ENCODE results near the gene NOP53. TPM values are rescaled to one million over a fixed set of nuclear protein-coding genes. Genes with fewer than 3 reads are reported as not detected.
"Not testable (repeated sequence)": the region's sequence is repeated elsewhere in the genome, so short reads cannot be mapped to it uniquely, and the experiment has no call there.

The NOP53 gene
- total RNA-seq, 1 donor from 2014 or later: 93.9 TPM

GRCh38 chr19:47798904-47799266 is 53.5 kb downstream of the NOP53 start:
- peaks cover 0 to 9% (median 0%) of the 10 kb centered on the region in 3 donors for H3K27me3 ChIP-seq (ENCODE audit: control insufficient read depth in 3 of 3, insufficient read depth in 3 of 3, low read length in 3 of 3)

GRCh38 chr19:47801270-47801669 is 55.9 kb downstream of the NOP53 start:
- Histone ChIP-seq H3K9ac (ENCODE audit: low read depth in 1 of 3, low read length in 3 of 3) (no peak overlapping the region), H3K36me3 (ENCODE audit: control insufficient read depth in 3 of 3, insufficient read depth in 3 of 3, low read length in 3 of 3) (no peaks in the 10 kb centered on the region), H3K4me3 (ENCODE audit: low read length in 3 of 3) (no peak overlapping the region), H3K27me3 (ENCODE audit: control insufficient read depth in 3 of 3, insufficient read depth in 3 of 3, low read length in 3 of 3) (peaks cover 0 to 9% (median 0%) of the 10 kb centered on the region in 3 donors), H3K9me3 (ENCODE audit: control insufficient read depth in 3 of 3, low read length in 3 of 3) (no peaks in the 10 kb centered on the region), H3K27ac (ENCODE audit: low read depth, low read length) (no peak overlapping the region), H3K4me1 (ENCODE audit: control insufficient read depth in 3 of 3, insufficient read depth in 3 of 3, low read length in 3 of 3) (no peaks in the 10 kb centered on the region)

More at GRCh38 chr19:47798904-47799266, 53.5 kb downstream of the NOP53 start:
- Histone ChIP-seq H3K27ac (ENCODE audit: low read depth, low read length) (no peak overlapping the region), H3K9me3 (ENCODE audit: control insufficient read depth in 3 of 3, low read length in 3 of 3) (no peaks in the 10 kb centered on the region), H3K4me3 (ENCODE audit: low read length in 3 of 3) (no peak overlapping the region), H3K9ac (ENCODE audit: low read depth in 1 of 3, low read length in 3 of 3) (no peak overlapping the region), H3K4me1 (ENCODE audit: control insufficient read depth in 3 of 3, insufficient read depth in 3 of 3, low read length in 3 of 3) (no peaks in the 10 kb centered on the region), H3K36me3 (ENCODE audit: control insufficient read depth in 3 of 3, insufficient read depth in 3 of 3, low read length in 3 of 3) (no peaks in the 10 kb centered on the region)

- H3K9me3 ChIP-seq (ENCODE audit: control insufficient read depth in 3 of 3, low read length in 3 of 3): no peaks in the 10 kb centered on the region
These were observed 57.2 kb downstream of the NOP53 start for GRCh38 chr19:47802521-47803043.

GRCh38 chr19:47803148-47803547 is 57.8 kb downstream of the NOP53 start:
- not testable (repeated sequence) for H3K27ac ChIP-seq (ENCODE audit: low read depth, low read length); H3K9ac ChIP-seq (ENCODE audit: low read depth in 1 of 3, low read length in 3 of 3)

More at GRCh38 chr19:47802521-47803043, 57.2 kb downstream of the NOP53 start:
- Histone ChIP-seq H3K27me3 (ENCODE audit: control insufficient read depth in 3 of 3, insufficient read depth in 3 of 3, low read length in 3 of 3) (peaks cover 0 to 9% (median 0%) of the 10 kb centered on the region in 3 donors), H3K9ac (ENCODE audit: low read depth in 1 of 3, low read length in 3 of 3) (no peak overlapping the region), H3K4me1 (ENCODE audit: control insufficient read depth in 3 of 3, insufficient read depth in 3 of 3, low read length in 3 of 3) (no peaks in the 10 kb centered on the region), H3K27ac (ENCODE audit: low read depth, low read length) (no peak overlapping the region), H3K36me3 (ENCODE audit: control insufficient read depth in 3 of 3, insufficient read depth in 3 of 3, low read length in 3 of 3) (no peaks in the 10 kb centered on the region), H3K4me3 (ENCODE audit: low read length in 3 of 3) (no peak overlapping the region)

GRCh38 chr19:47803671-47804070 is 58.3 kb downstream of the NOP53 start:
- H3K9me3 ChIP-seq (ENCODE audit: control insufficient read depth in 3 of 3, low read length in 3 of 3); H3K36me3 ChIP-seq (ENCODE audit: control insufficient read depth in 3 of 3, insufficient read depth in 3 of 3, low read length in 3 of 3); H3K4me1 ChIP-seq (ENCODE audit: control insufficient read depth in 3 of 3, insufficient read depth in 3 of 3, low read length in 3 of 3); H3K4me3 ChIP-seq (ENCODE audit: low read length in 3 of 3); H3K9ac ChIP-seq (ENCODE audit: low read depth in 1 of 3, low read length in 3 of 3); H3K27me3 ChIP-seq (ENCODE audit: control insufficient read depth in 3 of 3, insufficient read depth in 3 of 3, low read length in 3 of 3); H3K27ac ChIP-seq (ENCODE audit: low read depth, low read length): not testable (repeated sequence)

More at GRCh38 chr19:47803148-47803547, 57.8 kb downstream of the NOP53 start:
- not testable (repeated sequence) for H3K36me3 ChIP-seq (ENCODE audit: control insufficient read depth in 3 of 3, insufficient read depth in 3 of 3, low read length in 3 of 3); H3K27me3 ChIP-seq (ENCODE audit: control insufficient read depth in 3 of 3, insufficient read depth in 3 of 3, low read length in 3 of 3); H3K4me3 ChIP-seq (ENCODE audit: low read length in 3 of 3); H3K4me1 ChIP-seq (ENCODE audit: control insufficient read depth in 3 of 3, insufficient read depth in 3 of 3, low read length in 3 of 3); H3K9me3 ChIP-seq (ENCODE audit: control insufficient read depth in 3 of 3, low read length in 3 of 3)

GRCh38 chr19:47804451-47804850 is 59.1 kb downstream of the NOP53 start, which contains the start of gene TPRX1:
TPRX1 (minus strand) TSS chr19:47804551; CDS start chr19:47804539, 12 bp downstream.
- not testable (repeated sequence) for H3K4me1 ChIP-seq (ENCODE audit: control insufficient read depth in 3 of 3, insufficient read depth in 3 of 3, low read length in 3 of 3); H3K4me3 ChIP-seq (ENCODE audit: low read length in 3 of 3)

GRCh38 chr19:47805313-47805712 is 60.0 kb downstream of the NOP53 start:
- no peaks in the 10 kb centered on the region for H3K36me3 ChIP-seq (ENCODE audit: control insufficient read depth in 3 of 3, insufficient read depth in 3 of 3, low read length in 3 of 3)
- H3K4me3 ChIP-seq (ENCODE audit: low read length in 3 of 3): no peak overlapping the region
- H3K9ac ChIP-seq (ENCODE audit: low read depth in 1 of 3, low read length in 3 of 3): no peak overlapping the region
- H3K27me3 ChIP-seq (ENCODE audit: control insufficient read depth in 3 of 3, insufficient read depth in 3 of 3, low read length in 3 of 3): no peaks in the 10 kb centered on the region
- no peaks in the 10 kb centered on the region for H3K4me1 ChIP-seq (ENCODE audit: control insufficient read depth in 3 of 3, insufficient read depth in 3 of 3, low read length in 3 of 3)
- H3K9me3 ChIP-seq (ENCODE audit: control insufficient read depth in 3 of 3, low read length in 3 of 3): no peaks in the 10 kb centered on the region
- no peak overlapping the region for H3K27ac ChIP-seq (ENCODE audit: low read depth, low read length)

More at GRCh38 chr19:47804451-47804850, 59.1 kb downstream of the NOP53 start, which contains the start of gene TPRX1:
- H3K9ac ChIP-seq (ENCODE audit: low read depth in 1 of 3, low read length in 3 of 3); H3K27me3 ChIP-seq (ENCODE audit: control insufficient read depth in 3 of 3, insufficient read depth in 3 of 3, low read length in 3 of 3); H3K27ac ChIP-seq (ENCODE audit: low read depth, low read length); H3K9me3 ChIP-seq (ENCODE audit: control insufficient read depth in 3 of 3, low read length in 3 of 3); H3K36me3 ChIP-seq (ENCODE audit: control insufficient read depth in 3 of 3, insufficient read depth in 3 of 3, low read length in 3 of 3): not testable (repeated sequence)

- Histone ChIP-seq H3K27ac (ENCODE audit: low read depth, low read length) (no peak overlapping the region), H3K4me3 (ENCODE audit: low read length in 3 of 3) (no peak overlapping the region), H3K4me1 (ENCODE audit: control insufficient read depth in 3 of 3, insufficient read depth in 3 of 3, low read length in 3 of 3) (no peaks in the 10 kb centered on the region), H3K27me3 (ENCODE audit: control insufficient read depth in 3 of 3, insufficient read depth in 3 of 3, low read length in 3 of 3) (no peaks in the 10 kb centered on the region), H3K9me3 (ENCODE audit: control insufficient read depth in 3 of 3, low read length in 3 of 3) (no peaks in the 10 kb centered on the region), H3K36me3 (ENCODE audit: control insufficient read depth in 3 of 3, insufficient read depth in 3 of 3, low read length in 3 of 3) (no peaks in the 10 kb centered on the region), H3K9ac (ENCODE audit: low read depth in 1 of 3, low read length in 3 of 3) (no peak overlapping the region)
These were observed 61.1 kb downstream of the NOP53 start for GRCh38 chr19:47806435-47806834.

Small RNA genes lying within 50 kb of the gene (small RNA-seq; reads per million reads assigned to genes)
- gene AC008745.1: not detected
- not detected for gene SNORD23

Other genes starting within 250 kb of the NOP53 start
- gene NAPA, start 230.5 kb upstream of the NOP53 start, total RNA-seq: 28.2 TPM
- not detected for gene ZNF541, start 172.4 kb upstream of the NOP53 start, total RNA-seq
- 3.7 TPM for gene BICRA, start 136.4 kb upstream of the NOP53 start, total RNA-seq
- 63.2 TPM for gene EHD2, start 32.1 kb upstream of the NOP53 start, total RNA-seq
- 450 TPM for gene SELENOW, start 33.2 kb downstream of the NOP53 start, total RNA-seq
- gene TPRX1, start 59.0 kb downstream of the NOP53 start, total RNA-seq: not detected
- not detected for gene CRX, start 76.4 kb downstream of the NOP53 start, total RNA-seq
- gene TPRX2, start 113.7 kb downstream of the NOP53 start, total RNA-seq: not detected
- gene SULT2A1, start 140.8 kb downstream of the NOP53 start, total RNA-seq: not detected
- not detected for gene BSPH1, start 246.6 kb downstream of the NOP53 start, total RNA-seq
- gene ELSPBP1, start 249.1 kb downstream of the NOP53 start, total RNA-seq: not detected